GM12878 (cell line): ENCODE data around the gene AEBP2. TPM values are rescaled to one million over a fixed set of nuclear protein-coding genes. Genes with fewer than 3 reads are reported as not detected.

Experiments
- ATAC-seq: fragments of 200-7000 bp; cut with Tn5 transposase; 3 replicates; pipeline ENCODE4 v1.9.1; 2020; ENCODE audit warnings: mild to moderate bottlenecking, moderate library complexity
- BruUV-seq: library from RNA; stranded (reverse); fragments of 400-500 nt; replicated peaks from 2 replicates; lab custom pipeline; 2021; lab: Mats Ljungman, UMichigan
- CTCF ChIA-PET: fragments of 300-600 bp; sonication (Branson Sonifier 250); formaldehyde crosslinking; extraction: SDS; loops from one replicate; lab custom pipeline; 2021; ENCODE audit warnings: inconsistent platforms; lab: Yijun Ruan, JAX
- POLR2A ChIA-PET: fragments of 350-600 bp; formaldehyde crosslinking; extraction: SDS; loops from one replicate; lab custom pipeline; 2021; ENCODE audit warnings: inconsistent platforms; lab: Charles Lee
- RAD21 ChIA-PET: fragments of 300-600 bp; sonication (Branson Sonifier 250); formaldehyde crosslinking; loops from one replicate; lab custom pipeline; 2023; ENCODE audit warnings: antibody characterized with exemption; ENCODE audit not compliant: unreplicated experiment; lab: Charles Lee
- SMC1A ChIA-PET: fragments of 300-600 bp; sonication (Branson Sonifier 250); formaldehyde crosslinking; loops from one replicate; lab custom pipeline; 2023; ENCODE audit not compliant: unreplicated experiment, uncharacterized antibody; lab: Charles Lee
- DNase-seq: peaks from one replicate; pipeline ENCODE4 v3.0.0-alpha.2; 2011; ENCODE audit warnings: low read depth, low spot score
- FAIRE-seq: peaks from 3 replicates; lab custom pipeline; 2011; peaks lifted over from hg19 to GRCh38; lab: Jason Lieb, UNC
- H2AFZ ChIP-seq: 2 replicates; pipeline ENCODE4 v1.6.0; 2011; ENCODE audit warnings: low read depth, low read length, control low read depth; ENCODE audit not compliant: control insufficient read depth
- H3K27ac ChIP-seq: 2 replicates; pipeline ENCODE4 v1.5.1; 2011; ENCODE audit warnings: control low read depth; ENCODE audit not compliant: control insufficient read depth, insufficient read depth
- H3K27me3 ChIP-seq, 2 experiments: replicated peaks in 1 of 2; 2 replicates each; pipeline versions ENCODE4 v1.6.0 to v1.6.1; 2011; ENCODE audit warnings: low read length in 1 of 2; ENCODE audit not compliant: control insufficient read depth in 2 of 2, insufficient read depth in 2 of 2
- H3K36me3 ChIP-seq, 2 experiments: 2 replicates each; pipeline ENCODE4 v1.5.1; 2011; ENCODE audit warnings: low read length in 1 of 2; ENCODE audit not compliant: control insufficient read depth in 2 of 2, insufficient read depth in 2 of 2
- H3K4me1 ChIP-seq: 2 replicates; pipeline ENCODE4 v1.6.1; 2011; ENCODE audit warnings: mild to moderate bottlenecking, low read length, moderate library complexity, mixed read lengths; ENCODE audit not compliant: control insufficient read depth, insufficient read depth
- H3K4me2 ChIP-seq: 2 replicates; pipeline ENCODE4 v1.6.0; 2011; ENCODE audit warnings: control low read depth; ENCODE audit not compliant: control insufficient read depth, insufficient read depth
- H3K4me3 ChIP-seq: fragments of 200-600 bp; sonication (generic); 2 replicates; pipeline ENCODE4 v1.5.1; 2016
- H3K79me2 ChIP-seq: 2 replicates; pipeline ENCODE4 v1.6.0; 2011; ENCODE audit warnings: low read length; ENCODE audit not compliant: control insufficient read depth, insufficient read depth
- H3K9ac ChIP-seq: 2 replicates; pipeline ENCODE4 v1.8.0; 2011; ENCODE audit warnings: low read length, control low read depth, mixed read lengths; ENCODE audit not compliant: control insufficient read depth, insufficient read depth
- H3K9me3 ChIP-seq: replicated peaks from 3 replicates; pipeline ENCODE4 v1.5.1; 2011; ENCODE audit warnings: mild to moderate bottlenecking, low read length; ENCODE audit not compliant: control insufficient read depth, insufficient read depth
- H4K20me1 ChIP-seq: 2 replicates; pipeline ENCODE4 v1.6.0; 2011; ENCODE audit not compliant: control insufficient read depth, insufficient read depth
- CTCF ChIP-seq, 3 experiments: IDR thresholded peaks in 2 of 3; conservative IDR thresholded peaks in 1 of 3; 2 replicates each; pipeline ENCODE4 v1.5.1; 2011; ENCODE audit warnings: low read depth in 3 of 3, low read length in 3 of 3, mild to moderate bottlenecking in 3 of 3, control low read depth in 2 of 3, moderate library complexity in 2 of 3, inconsistent platforms in 1 of 3, mixed read lengths in 1 of 3; ENCODE audit not compliant: control insufficient read depth in 2 of 3, insufficient read depth in 1 of 3; ENCODE audit errors: extremely low read depth in 1 of 3
- POLR2AphosphoS2 ChIP-seq: IDR thresholded peaks from 2 replicates; pipeline ENCODE4 v1.6.1; 2011; ENCODE audit warnings: low read depth, mild to moderate bottlenecking, low read length, improper control_type of control experiment, moderate library complexity
- RAD21 ChIP-seq: IDR thresholded peaks from 2 replicates; pipeline ENCODE4 v1.6.1; 2011; ENCODE audit warnings: mild to moderate bottlenecking, low read depth, low read length, moderate library complexity; ENCODE audit not compliant: insufficient read depth
- REST ChIP-seq: IDR thresholded peaks from 2 replicates; pipeline ENCODE4 v1.6.1; 2012; ENCODE audit warnings: mild to moderate bottlenecking, low read depth, low read length
- WGBS: methylation state at CpG from one replicate; pipeline ENCODE4 v1.1.6; 2016; ENCODE audit warnings: low lambda C conversion rate; ENCODE audit not compliant: insufficient replicate concordance, insufficient coverage; ENCODE audit errors: missing lambda C conversion rate; 5-methylcytosine and 5-hydroxymethylcytosine counted together
- in situ Hi-C: fragments of 300-500 bp; cut with MboI; formaldehyde crosslinking; loops from 9 replicates; pipeline ENCODE4 v1.14.3; 2018; ENCODE audit warnings: mixed read lengths
- intact Hi-C: fragments of 100-400 bp; cut with micrococcal nuclease; formaldehyde crosslinking; loops from one replicate; pipeline ENCODE4 v1.14.2; 2022; ENCODE audit not compliant: unreplicated experiment
- polyA plus RNA-seq, 11 experiments: library from polyadenylated mRNA; depleted of rRNA in 4 of 11; unstranded in 6 of 11; stranded (reverse) in 5 of 11; fragments of >200 nt; fragmentation: Nextera tagmentation in 4 of 11; fragmentation: Illumina TruSeq in 1 of 11; extraction: Ambion mirVana in 4 of 11; extraction: Trizol in 1 of 11; gene quantifications; 1 replicate in 1 of 11; 2 replicates in 10 of 11; pipeline versions ENCODE4 v1.2.1 to v1.2.3, GENCODE V29; 2011 to 2016; ENCODE audit warnings: inconsistent platforms in 2 of 11, missing spikeins in 2 of 11, low read depth in 1 of 11
- total RNA-seq, 4 experiments: library from RNA; depleted of rRNA in 3 of 4; stranded (reverse); fragments of >200 nt in 3 of 4; fragmentation: Illumina TruSeq in 1 of 4; extraction: Trizol in 1 of 4; gene quantifications; 2 replicates each; pipeline versions ENCODE4 v1.2.1 to v1.2.3, GENCODE V29; 2013 to 2021

AEBP2 gene
- total and polyA plus RNA-seq, 10 of the 15 experiments (the other 5 are each of a cell fraction or from before 2014, with no cell fraction given), result 17.6 to 126 (median 44.8) TPM

GRCh38 chr12:19507823-19508222 is 68.5 kb downstream of the AEBP2 start:
- FAIRE-seq (no peak), ATAC-seq (no peak), DNase-seq (no peak)
- ChIA-PET SMC1A (interaction anchor here (1.2 to 1.5 kb wide), 2 partner anchors 10 to 133 kb away, joined by 3 read pairs; no protein-coding TSS in a partner anchor), POLR2A (interaction anchor here (1.0 kb wide), 1 partner anchor 13 kb away, joined by 3 read pairs; no protein-coding TSS in a partner anchor), CTCF (interaction anchor here (0.7 kb wide), 1 partner anchor 12 kb away, joined by 3 read pairs; no protein-coding TSS in a partner anchor), RAD21 (no interaction called here)
- 100% methylated on average over 1 of the region's 1 CpG for WGBS
- TF ChIP-seq POLR2AphosphoS2 (no peak), REST (no peak), RAD21 (peak; percentile 26; the same call in 1 of the 2 replicates), CTCF (IDR thresholded peaks at IDR 0.05 in 2 of 3, conservative IDR thresholded peaks at IDR 0.05 in 1 of 3; ENCODE audit: control insufficient read depth in 2 of 3, extremely low read depth in 1 of 3, insufficient read depth in 1 of 3, low read depth in 3 of 3, low read length in 3 of 3) (peak in 1 of 3 experiments; percentile 23; a peak in 1 of 6 replicates)
- peaks cover 1 to 2% of the 10 kb centered on the region in 2 experiments; a peak in 3 of 4 replicates for H3K36me3 ChIP-seq
- H3K79me2 ChIP-seq, result peaks cover 8% of the 10 kb centered on the region
- no peaks in the 10 kb centered on the region for H3K9me3 ChIP-seq
- no peaks in the 10 kb centered on the region for H3K27me3 ChIP-seq
- no peak overlapping the region for H2AFZ ChIP-seq
- intact Hi-C loops (no loop called here), in situ Hi-C loops (no loop called here)
- H3K4me2 ChIP-seq, result no peak overlapping the region
- BruUV-seq, result no TSS peak
- no peak overlapping the region for H3K4me3 ChIP-seq
- H3K9ac ChIP-seq, result no peak overlapping the region
- H4K20me1 ChIP-seq, result no peaks in the 10 kb centered on the region; the same call in 1 of the 2 replicates
- H3K4me1 ChIP-seq, result no peaks in the 10 kb centered on the region; the same call in 1 of the 2 replicates
- H3K27ac ChIP-seq, result no peak overlapping the region
